ENCODE results near the gene TTF1.

- TF ChIP-seq CTCF (IDR thresholded peaks at IDR 0.05) (no peak), POLR2A (IDR thresholded peaks at IDR 0.05) (no peak)
Observed at GRCh38 chr9:132407196-132407595, 556 bp upstream of the TTF1 start.

Measured in uterus (tissue), 2 donors.